Measurements from ENCODE around the gene PHF21B.

DNA sequence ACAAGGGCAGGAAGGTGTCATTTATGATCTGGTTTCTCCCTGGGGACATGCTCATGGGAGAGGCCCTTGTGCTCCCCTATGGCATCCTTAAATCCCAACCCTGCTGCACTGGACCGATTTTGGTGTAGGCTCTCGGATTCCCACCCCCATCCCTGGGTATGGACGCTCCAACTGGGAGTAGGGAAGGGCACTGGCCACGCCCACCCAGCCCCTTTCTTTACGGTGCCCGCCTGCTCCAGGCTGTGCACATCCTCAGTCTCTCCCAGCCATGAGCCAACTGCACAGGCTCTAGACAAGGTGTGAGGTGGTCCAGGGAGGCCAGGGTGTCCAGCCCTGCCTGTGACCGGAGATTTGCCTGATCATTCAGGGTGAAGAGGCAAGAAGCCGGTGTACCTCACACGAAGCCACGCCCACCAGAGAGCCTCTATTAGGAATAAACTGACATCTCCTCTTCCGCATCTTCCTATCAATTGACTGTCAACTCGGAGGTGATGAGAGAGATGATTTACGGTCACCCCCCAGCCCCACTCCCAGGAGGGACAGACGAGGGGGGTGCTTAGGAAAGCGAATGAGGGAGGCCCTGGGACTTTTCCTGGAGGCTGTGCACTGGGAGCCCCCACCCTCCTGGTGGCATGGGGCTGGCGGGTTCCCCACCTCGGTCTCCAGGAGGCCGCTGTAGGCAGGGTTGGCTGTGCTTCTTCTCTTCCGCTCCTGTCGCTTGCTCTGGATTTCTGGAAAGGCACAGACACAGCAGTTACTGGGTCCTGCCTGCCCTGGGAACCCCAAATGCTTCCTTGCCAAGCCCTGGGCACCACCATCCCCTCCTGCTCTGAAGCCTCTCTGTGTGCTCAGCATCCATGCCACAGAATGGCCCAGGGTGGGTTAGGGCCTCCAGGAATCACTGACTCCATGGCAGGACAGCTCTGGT is 116.7 kb downstream of the PHF21B start:
- TF ChIP-seq RAD21 (IDR thresholded peaks at IDR 0.05 in 1 of 2, conservative IDR thresholded peaks at IDR 0.05 in 1 of 2; ENCODE audit: low read depth in 2 of 2, low read length in 2 of 2) (no peak), GABPA (IDR thresholded peaks at IDR 0.05; ENCODE audit: borderline replicate concordance, insufficient read depth, low read length) (no peak), POLR2AphosphoS5 (IDR thresholded peaks at IDR 0.05; ENCODE audit: low read depth, low read length) (no peak), CHD2 (IDR thresholded peaks at IDR 0.05; ENCODE audit: low read length) (no peak), NANOG (IDR thresholded peaks at IDR 0.05; ENCODE audit: insufficient read depth, low read depth, low read length, poor library complexity, severe bottlenecking) (no peak), PHF8 (conservative IDR thresholded peaks at IDR 0.05; ENCODE audit: low read depth, low read length) (no peak), FOSL1 (IDR thresholded peaks at IDR 0.05; ENCODE audit: insufficient read depth, low read depth, low read length) (no peak), ZNF274 (IDR thresholded peaks at IDR 0.05; ENCODE audit: borderline replicate concordance, extremely low read depth, low read length) (no peak), JUN (IDR thresholded peaks at IDR 0.05; ENCODE audit: low read depth, low read length) (no peak), EGR1 (IDR thresholded peaks at IDR 0.05; ENCODE audit: borderline replicate concordance, low read depth, low read length) (no peak), EZH2 (IDR thresholded peaks at IDR 0.05; ENCODE audit: low read depth, low read length, severe bottlenecking) (no peak)
- TF ChIP-seq, protein P1, sequence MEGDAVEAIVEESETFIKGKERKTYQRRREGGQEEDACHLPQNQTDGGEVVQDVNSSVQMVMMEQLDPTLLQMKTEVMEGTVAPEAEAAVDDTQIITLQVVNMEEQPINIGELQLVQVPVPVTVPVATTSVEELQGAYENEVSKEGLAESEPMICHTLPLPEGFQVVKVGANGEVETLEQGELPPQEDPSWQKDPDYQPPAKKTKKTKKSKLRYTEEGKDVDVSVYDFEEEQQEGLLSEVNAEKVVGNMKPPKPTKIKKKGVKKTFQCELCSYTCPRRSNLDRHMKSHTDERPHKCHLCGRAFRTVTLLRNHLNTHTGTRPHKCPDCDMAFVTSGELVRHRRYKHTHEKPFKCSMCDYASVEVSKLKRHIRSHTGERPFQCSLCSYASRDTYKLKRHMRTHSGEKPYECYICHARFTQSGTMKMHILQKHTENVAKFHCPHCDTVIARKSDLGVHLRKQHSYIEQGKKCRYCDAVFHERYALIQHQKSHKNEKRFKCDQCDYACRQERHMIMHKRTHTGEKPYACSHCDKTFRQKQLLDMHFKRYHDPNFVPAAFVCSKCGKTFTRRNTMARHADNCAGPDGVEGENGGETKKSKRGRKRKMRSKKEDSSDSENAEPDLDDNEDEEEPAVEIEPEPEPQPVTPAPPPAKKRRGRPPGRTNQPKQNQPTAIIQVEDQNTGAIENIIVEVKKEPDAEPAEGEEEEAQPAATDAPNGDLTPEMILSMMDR (IDR thresholded peaks at IDR 0.05; ENCODE audit: control extremely low read depth in 1 of 3, insufficient read depth in 1 of 3, low read depth in 1 of 3, low read length in 3 of 3): no peak

Measured in H1 (cell line).